SK-N-SH treated with all-trans-retinoic acid at 6 μM for 48 hours (cell line): Measurements from ENCODE around the gene FLVCR1.

Source experiments
- ARNTL ChIP-seq: fragments of 450-650 bp; formaldehyde crosslinking; IDR thresholded peaks from 2 replicates; pipeline ENCODE4 v1.5.0; 2020; ENCODE audit warnings: low read depth, mild to moderate bottlenecking, moderate library complexity, borderline replicate concordance
- RARB ChIP-seq: fragments of 250-450 bp; sonication (Bioruptor Pico); IDR thresholded peaks from 2 replicates; pipeline ENCODE4 v1.8.0; 2021; ENCODE audit warnings: mild to moderate bottlenecking, moderate library complexity
- TCF4 ChIP-seq: fragments of 250-450 bp; sonication (Bioruptor Pico); IDR thresholded peaks from 2 replicates; pipeline ENCODE4 v1.8.0; 2021; ENCODE audit warnings: mild to moderate bottlenecking, moderate library complexity, borderline replicate concordance
- ZC3H10 ChIP-seq: fragments of 250-450 bp; sonication (Bioruptor Pico); IDR thresholded peaks from 2 replicates; pipeline ENCODE4 v1.5.1; 2021; ENCODE audit warnings: mild to moderate bottlenecking, moderate library complexity
- ZFP3 ChIP-seq: fragments of 250-450 bp; sonication (Bioruptor Pico); IDR thresholded peaks from 2 replicates; pipeline ENCODE4 v1.5.0; 2020; ENCODE audit warnings: mild to moderate bottlenecking, moderate library complexity
- ZFP30 ChIP-seq: fragments of 450-650 bp; formaldehyde crosslinking; IDR thresholded peaks from 2 replicates; pipeline ENCODE4 v1.5.0; 2022; ENCODE audit warnings: mild to moderate bottlenecking, moderate library complexity
- ZNF70 ChIP-seq: fragments of 450-650 bp; formaldehyde crosslinking; IDR thresholded peaks from 2 replicates; pipeline ENCODE4 v1.5.0; 2020; ENCODE audit warnings: mild to moderate bottlenecking, moderate library complexity
- TF ChIP-seq, protein P1 (sequence below): fragments of 250-450 bp; sonication (Bioruptor Pico); IDR thresholded peaks from 2 replicates; pipeline ENCODE4 v1.8.0; 2020; ENCODE audit warnings: mild to moderate bottlenecking, moderate library complexity, borderline replicate concordance
- TF ChIP-seq, protein P2 (sequence below): fragments of 250-450 bp; sonication (Bioruptor Pico); IDR thresholded peaks from 2 replicates; pipeline ENCODE4 v1.8.0; 2021; ENCODE audit warnings: low read depth, mild to moderate bottlenecking, moderate library complexity, borderline replicate concordance
- TF ChIP-seq, protein P3 (sequence below): fragments of 250-450 bp; sonication (Bioruptor Pico); IDR thresholded peaks from 2 replicates; pipeline ENCODE4 v1.5.0; 2020; ENCODE audit warnings: mild to moderate bottlenecking, moderate library complexity

DNA sequence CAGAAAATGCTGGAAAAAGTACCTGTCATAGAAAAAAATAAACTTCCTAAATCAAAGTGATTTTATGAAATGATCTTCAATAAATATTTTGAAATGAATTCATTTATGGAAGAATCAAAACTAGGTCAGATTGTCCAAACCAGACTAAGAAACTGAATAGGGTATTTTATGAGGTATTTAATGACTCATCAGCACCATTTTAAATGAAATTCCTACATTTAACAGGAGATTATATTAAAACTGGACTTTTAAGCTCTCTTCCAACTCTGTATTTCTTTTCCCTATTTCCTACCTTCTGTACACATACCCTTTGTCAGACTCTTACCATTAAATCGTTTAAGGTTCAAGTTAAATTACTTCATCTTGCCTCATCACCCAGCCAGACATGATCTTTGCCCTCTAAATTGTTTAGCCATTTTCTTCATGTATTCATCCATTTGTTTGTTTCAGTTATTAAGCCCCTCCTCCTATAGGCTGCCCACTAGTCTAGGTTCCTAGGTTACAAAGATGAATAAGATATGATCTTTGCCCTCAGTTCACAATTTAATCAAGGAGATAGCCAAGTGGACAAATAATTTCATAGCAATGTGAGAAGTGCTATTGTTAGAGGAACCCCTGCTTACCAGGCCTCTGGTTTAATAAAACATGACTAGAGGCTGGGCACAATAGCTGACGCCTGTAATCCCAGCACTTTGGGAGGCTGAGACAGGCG, 41.4 kb upstream of the FLVCR1 start:
- TF ChIP-seq RARB (CRISPR knock-in tag), result no peak
- TF ChIP-seq TCF4 (CRISPR knock-in tag), result no peak
- TF ChIP-seq, protein P1, sequence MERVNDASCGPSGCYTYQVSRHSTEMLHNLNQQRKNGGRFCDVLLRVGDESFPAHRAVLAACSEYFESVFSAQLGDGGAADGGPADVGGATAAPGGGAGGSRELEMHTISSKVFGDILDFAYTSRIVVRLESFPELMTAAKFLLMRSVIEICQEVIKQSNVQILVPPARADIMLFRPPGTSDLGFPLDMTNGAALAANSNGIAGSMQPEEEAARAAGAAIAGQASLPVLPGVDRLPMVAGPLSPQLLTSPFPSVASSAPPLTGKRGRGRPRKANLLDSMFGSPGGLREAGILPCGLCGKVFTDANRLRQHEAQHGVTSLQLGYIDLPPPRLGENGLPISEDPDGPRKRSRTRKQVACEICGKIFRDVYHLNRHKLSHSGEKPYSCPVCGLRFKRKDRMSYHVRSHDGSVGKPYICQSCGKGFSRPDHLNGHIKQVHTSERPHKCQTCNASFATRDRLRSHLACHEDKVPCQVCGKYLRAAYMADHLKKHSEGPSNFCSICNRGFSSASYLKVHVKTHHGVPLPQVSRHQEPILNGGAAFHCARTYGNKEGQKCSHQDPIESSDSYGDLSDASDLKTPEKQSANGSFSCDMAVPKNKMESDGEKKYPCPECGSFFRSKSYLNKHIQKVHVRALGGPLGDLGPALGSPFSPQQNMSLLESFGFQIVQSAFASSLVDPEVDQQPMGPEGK (CRISPR knock-in tag), result no peak
- TF ChIP-seq, protein P2, sequence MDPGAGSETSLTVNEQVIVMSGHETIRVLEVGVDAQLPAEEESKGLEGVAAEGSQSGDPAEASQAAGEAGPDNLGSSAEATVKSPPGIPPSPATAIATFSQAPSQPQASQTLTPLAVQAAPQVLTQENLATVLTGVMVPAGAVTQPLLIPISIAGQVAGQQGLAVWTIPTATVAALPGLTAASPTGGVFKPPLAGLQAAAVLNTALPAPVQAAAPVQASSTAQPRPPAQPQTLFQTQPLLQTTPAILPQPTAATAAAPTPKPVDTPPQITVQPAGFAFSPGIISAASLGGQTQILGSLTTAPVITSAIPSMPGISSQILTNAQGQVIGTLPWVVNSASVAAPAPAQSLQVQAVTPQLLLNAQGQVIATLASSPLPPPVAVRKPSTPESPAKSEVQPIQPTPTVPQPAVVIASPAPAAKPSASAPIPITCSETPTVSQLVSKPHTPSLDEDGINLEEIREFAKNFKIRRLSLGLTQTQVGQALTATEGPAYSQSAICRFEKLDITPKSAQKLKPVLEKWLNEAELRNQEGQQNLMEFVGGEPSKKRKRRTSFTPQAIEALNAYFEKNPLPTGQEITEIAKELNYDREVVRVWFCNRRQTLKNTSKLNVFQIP (CRISPR knock-in tag), result no peak
- no peak for TF ChIP-seq ARNTL (CRISPR knock-in tag)
- TF ChIP-seq, protein P3, sequence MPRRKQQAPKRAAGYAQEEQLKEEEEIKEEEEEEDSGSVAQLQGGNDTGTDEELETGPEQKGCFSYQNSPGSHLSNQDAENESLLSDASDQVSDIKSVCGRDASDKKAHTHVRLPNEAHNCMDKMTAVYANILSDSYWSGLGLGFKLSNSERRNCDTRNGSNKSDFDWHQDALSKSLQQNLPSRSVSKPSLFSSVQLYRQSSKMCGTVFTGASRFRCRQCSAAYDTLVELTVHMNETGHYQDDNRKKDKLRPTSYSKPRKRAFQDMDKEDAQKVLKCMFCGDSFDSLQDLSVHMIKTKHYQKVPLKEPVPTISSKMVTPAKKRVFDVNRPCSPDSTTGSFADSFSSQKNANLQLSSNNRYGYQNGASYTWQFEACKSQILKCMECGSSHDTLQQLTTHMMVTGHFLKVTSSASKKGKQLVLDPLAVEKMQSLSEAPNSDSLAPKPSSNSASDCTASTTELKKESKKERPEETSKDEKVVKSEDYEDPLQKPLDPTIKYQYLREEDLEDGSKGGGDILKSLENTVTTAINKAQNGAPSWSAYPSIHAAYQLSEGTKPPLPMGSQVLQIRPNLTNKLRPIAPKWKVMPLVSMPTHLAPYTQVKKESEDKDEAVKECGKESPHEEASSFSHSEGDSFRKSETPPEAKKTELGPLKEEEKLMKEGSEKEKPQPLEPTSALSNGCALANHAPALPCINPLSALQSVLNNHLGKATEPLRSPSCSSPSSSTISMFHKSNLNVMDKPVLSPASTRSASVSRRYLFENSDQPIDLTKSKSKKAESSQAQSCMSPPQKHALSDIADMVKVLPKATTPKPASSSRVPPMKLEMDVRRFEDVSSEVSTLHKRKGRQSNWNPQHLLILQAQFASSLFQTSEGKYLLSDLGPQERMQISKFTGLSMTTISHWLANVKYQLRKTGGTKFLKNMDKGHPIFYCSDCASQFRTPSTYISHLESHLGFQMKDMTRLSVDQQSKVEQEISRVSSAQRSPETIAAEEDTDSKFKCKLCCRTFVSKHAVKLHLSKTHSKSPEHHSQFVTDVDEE (CRISPR knock-in tag), result no peak
- no peak for TF ChIP-seq ZNF70 (CRISPR knock-in tag)
- TF ChIP-seq ZC3H10 (CRISPR knock-in tag), result no peak
- no peak for TF ChIP-seq ZFP3 (CRISPR knock-in tag)
- TF ChIP-seq ZFP30 (CRISPR knock-in tag), result no peak
